GM21723 (cell line): Measurements from ENCODE around the gene RBP3.

ENCODE experiments used
- ATAC-seq: cut with Tn5 transposase; IDR thresholded peaks from one replicate; pipeline ENCODE4 v1.9.1; 2021; ENCODE audit warnings: mild to moderate bottlenecking, moderate library complexity; ENCODE audit not compliant: unreplicated experiment

Gene RBP3

DNA sequence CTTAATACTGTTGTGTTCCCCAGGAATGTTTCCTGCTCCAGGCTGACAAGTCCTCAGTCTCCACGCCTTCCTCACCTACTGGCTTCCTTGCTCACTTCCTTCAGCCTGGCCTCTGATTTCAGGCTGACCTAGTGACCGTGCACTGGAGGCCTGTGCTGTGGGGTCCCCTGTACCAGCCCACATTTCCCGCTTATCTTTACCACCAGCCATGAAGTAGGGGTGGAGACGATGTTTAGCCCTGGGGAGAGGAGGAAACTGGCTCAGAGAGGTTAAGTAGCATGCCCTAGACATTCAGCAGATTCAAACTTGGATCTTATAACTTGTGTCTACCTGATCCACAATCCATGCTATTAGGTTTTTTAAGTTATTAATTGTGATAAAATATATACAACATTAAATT lies 40.7 kb downstream of the RBP3 start:
- ATAC-seq = no peak

DNA sequence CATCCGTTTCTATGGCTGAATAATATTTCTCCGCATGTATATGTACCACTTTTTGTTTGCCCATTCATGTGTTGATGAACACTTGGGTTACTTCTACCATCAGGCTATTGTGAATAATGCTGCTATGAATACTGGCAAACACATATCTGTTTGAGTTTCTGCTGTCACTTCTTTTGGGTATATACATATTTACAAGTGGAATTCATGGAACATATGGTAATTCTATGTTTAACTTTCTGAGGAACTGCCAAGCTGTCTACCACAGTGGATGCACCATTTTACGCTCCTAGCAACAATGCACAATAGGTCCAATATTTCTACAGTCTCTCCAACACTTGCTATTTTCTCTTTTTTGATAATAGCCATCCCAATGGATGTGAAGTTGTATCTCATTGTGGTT lies 41.5 kb downstream of the RBP3 start:
- ATAC-seq = no peak

DNA sequence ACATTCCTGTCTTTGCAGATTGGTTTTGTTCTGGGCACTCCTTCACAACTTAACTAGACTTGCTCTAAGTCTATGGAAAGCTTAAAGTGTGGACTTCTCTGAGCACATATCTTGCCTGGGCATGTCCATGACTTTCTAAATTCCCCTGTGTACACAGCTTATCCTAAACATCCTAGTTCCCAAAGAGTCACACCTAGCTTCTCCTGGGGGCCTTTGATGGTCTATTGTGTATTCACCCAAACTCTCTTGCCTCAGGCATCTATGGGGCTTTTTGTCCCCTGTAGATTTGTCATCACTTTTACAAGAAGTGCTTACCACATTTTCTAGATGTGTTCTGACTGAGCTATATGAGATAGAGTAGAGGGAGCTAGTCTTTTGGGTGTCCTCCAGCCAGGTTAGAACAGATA lies 48.2 kb downstream of the RBP3 start:
- no peak for ATAC-seq

DNA sequence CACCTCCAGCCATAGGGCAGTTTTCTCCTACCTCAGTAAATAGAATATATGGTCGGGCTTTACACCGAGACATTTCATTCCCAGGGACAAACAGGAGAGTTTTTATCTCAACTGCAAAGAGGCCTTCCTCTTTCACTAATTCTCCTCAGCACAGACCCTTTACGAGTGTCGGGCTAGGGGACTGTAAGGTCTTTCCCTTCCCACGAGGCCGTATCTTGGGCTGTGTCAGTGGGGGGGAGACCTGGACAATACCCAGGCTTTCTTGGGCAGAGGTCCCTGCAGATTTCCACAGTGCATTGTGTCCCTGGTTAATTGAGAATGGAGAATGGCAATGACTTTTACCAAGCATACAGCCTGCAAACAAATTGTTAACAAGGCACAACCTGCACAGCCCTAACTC lies 49.1 kb downstream of the RBP3 start:
- ATAC-seq = no peak

DNA sequence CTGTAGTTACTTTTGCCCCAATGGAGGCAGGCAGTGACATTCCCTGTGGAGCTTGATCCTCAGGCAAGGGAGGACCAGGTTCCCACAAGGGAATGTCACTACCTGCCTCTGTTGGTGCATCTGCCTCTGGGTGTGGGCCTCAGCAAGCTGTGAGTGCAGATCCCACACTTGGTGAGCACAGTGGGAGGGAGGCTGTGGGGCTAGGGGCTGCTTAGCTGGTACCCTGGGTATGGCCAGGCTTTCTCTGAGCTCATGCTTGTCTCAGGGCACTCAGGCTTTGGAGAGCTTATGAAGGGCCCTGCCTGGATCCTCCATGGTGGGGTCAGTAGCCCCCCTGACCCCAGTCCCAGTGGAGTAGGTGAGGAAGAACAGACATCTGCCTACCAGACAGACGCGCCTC lies 52.1 kb downstream of the RBP3 start:
- ATAC-seq = no peak

GRCh38 chr10:47400786-47401185 lies 52.6 kb downstream of the RBP3 start:
- no peak for ATAC-seq

- ATAC-seq = no peak
These were observed 53.0 kb downstream of the RBP3 start for GRCh38 chr10:47401210-47401609.

DNA sequence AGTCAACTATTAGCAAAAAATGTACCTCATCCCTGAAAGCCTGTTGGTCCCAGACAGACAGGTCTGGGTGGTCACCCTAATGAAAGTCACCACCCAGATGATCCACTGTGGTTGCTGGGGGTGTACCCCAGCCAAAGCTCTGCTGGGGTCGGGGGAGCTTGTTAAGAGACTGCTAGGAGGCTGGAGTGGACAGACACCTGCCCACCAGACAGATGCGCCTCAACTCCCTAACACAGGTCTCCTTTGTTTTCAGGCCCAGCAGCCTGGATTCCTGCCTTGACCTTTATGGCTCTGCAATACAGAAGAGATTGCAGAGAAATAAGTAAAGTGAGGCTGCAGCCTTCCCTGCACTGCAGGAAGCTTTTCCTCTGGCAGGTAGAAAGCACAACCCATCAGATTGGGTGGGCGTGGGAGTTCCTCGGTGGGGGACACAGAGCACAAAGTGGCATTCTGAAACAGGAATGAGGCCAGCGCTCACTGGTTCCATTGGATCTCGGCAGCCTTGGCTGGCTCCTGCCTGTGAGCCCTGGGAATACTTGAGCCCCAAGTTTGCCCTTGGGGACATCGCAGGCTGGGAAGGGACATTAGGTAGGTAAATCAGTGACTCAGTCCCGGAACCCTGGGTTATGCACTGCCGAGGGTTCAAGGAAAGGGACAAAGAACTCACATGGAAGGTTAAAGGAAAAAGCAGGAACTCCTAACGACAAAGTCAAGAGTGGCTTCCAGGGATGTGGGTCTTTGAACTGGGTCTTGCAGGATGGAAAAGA lies 53.9 kb downstream of the RBP3 start:
- ATAC-seq = no peak

- ATAC-seq = no peak
These were observed 54.6 kb downstream of the RBP3 start for GRCh38 chr10:47402641-47403301.

GRCh38 chr10:47403446-47404318 lies 55.5 kb downstream of the RBP3 start:
- ATAC-seq = no peak

- no peak for ATAC-seq
These were observed 56.3 kb downstream of the RBP3 start for GRCh38 chr10:47404446-47404845.

- no peak for ATAC-seq
These were observed 56.8 kb downstream of the RBP3 start for GRCh38 chr10:47404937-47405336.

DNA sequence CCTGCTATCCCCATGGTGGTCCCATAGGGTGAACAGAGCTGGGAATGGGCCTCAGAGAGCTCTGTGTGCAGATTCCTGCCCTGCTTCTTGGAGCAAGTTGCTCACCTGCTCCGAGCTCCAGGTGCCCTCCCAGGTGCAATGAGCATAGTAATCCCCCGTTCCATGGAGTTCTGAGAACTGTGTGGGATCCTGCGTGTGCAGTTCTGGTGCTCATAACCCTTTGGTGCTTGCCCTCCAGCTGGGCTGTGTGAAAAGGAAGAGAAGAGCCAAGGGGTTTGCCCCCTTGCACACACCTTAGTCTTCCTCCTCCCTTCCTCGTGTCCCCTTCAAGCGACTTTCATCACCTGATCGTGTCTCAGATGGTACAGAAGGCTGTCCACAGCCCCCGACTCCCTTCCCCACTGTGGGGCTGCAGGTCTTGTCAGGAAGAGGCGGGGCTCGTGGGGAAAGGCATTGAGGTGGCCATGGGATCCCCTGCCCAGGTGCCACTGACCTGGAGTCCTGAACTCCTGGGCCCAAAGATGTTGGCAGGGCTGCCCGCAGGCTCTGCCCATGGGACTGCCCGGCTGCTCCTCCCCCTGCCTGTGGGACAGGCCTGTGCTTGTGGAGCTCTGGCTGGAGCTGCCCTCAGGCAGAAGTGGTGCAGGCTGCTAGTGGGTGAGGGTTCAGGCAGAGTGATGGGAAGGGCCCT lies 57.8 kb downstream of the RBP3 start:
- ATAC-seq = no peak

DNA sequence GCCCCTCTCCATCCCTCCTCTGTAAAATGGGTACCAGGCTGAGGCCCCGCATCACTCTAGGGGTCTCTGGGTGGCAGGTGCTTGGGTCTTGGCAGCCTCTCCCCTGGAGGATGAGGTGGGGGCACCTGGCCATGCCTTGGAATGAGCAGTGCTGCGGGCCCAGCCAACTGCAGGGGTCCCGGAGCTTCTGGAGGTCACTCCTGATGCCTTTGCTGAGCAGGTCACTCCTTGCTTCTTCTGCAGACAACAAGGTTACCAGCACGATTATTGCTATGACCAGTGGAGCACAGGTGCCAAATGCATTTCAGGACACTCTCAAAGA lies 58.3 kb downstream of the RBP3 start:
- ATAC-seq = no peak

- ATAC-seq = no peak
These were observed 58.9 kb downstream of the RBP3 start for GRCh38 chr10:47406870-47407691.
